Stomach (tissue), 9 donors: ENCODE data around the gene EBF3. TPM values are rescaled to one million over a fixed set of nuclear protein-coding genes. Genes with fewer than 3 reads are reported as not detected.

ENCODE experiments used
- DNase-seq, 2 donors: peaks; one replicate each; pipeline versions ENCODE4 v3.0.0 to v3.0.0-alpha.2; 2013 to 2019
- H3K27ac ChIP-seq, 5 donors: fragments of 200-600 bp in 4 of 5; sonication (generic) in 4 of 5; one replicate each; pipeline ENCODE4 v1.5.1; 2013 to 2019; ENCODE audit warnings: mild to moderate bottlenecking in 1 of 5, moderate library complexity in 1 of 5
- H3K27me3 ChIP-seq, 3 donors: fragments of 200-600 bp; sonication (generic); one replicate each; pipeline ENCODE4 v1.5.1; 2017 to 2019; ENCODE audit warnings: mixed run types in 1 of 3
- H3K36me3 ChIP-seq, 4 donors: fragments of 200-600 bp; sonication (generic); 1 replicate in 3 of 4; 2 replicates in 1 of 4; pipeline ENCODE4 v1.5.1; 2016 to 2019
- H3K4me1 ChIP-seq, 4 donors: fragments of 200-600 bp; sonication (generic); one replicate each; pipeline ENCODE4 v1.5.1; 2016 to 2019
- H3K4me3 ChIP-seq, 4 donors: fragments of 200-600 bp; sonication (generic) in 3 of 4; one replicate each; pipeline ENCODE4 v1.5.1; 2016 to 2019; ENCODE audit warnings: mild to moderate bottlenecking in 1 of 4
- H3K9me3 ChIP-seq, 4 donors: fragments of 200-600 bp; sonication (generic); one replicate each; pipeline ENCODE4 v1.5.1; 2016 to 2019
- CTCF ChIP-seq, 7 experiments: fragments of 450-650 bp in 4 of 7; fragments of 200-600 bp in 3 of 7; sonication (generic) in 3 of 7; IDR thresholded peaks; one replicate each; pipeline ENCODE4 v1.5.1; 2016 to 2019; ENCODE audit warnings: antibody characterized with exemption in 7 of 7, control low read depth in 2 of 7, mild to moderate bottlenecking in 1 of 7
- EP300 ChIP-seq: sonication (generic); formaldehyde crosslinking; IDR thresholded peaks from one replicate; pipeline ENCODE4 v1.6.1; 2017; ENCODE audit warnings: antibody characterized with exemption
- POLR2A ChIP-seq, 4 donors: fragments of 450-650 bp; IDR thresholded peaks; one replicate each; pipeline ENCODE4 v1.6.1; 2016; ENCODE audit warnings: antibody characterized with exemption in 4 of 4, control low read depth in 2 of 4, mild to moderate bottlenecking in 1 of 4, moderate library complexity in 1 of 4
- POLR2AphosphoS5 ChIP-seq, 3 donors: sonication (generic); formaldehyde crosslinking; IDR thresholded peaks; one replicate each; pipeline ENCODE4 v1.6.1; 2016; ENCODE audit warnings: antibody characterized with exemption in 3 of 3
- WGBS, 5 donors: extraction: QIAGEN DNeasy Blood & Tissue Kit in 3 of 5; methylation state at CpG; one replicate each; pipeline versions ENCODE4 v1.1.5 to v1.1.7; 2013 to 2018; 5-methylcytosine and 5-hydroxymethylcytosine counted together
- intact Hi-C: fragments of 100-400 bp; cut with DNase I; formaldehyde crosslinking; loops from one replicate; pipeline ENCODE4 v1.15.1; 2023; ENCODE audit warnings: low total_unique reads
- polyA plus RNA-seq, 3 donors: library from polyadenylated mRNA; stranded (reverse); fragments of 200-250 nt; gene quantifications; one replicate each; pipeline ENCODE4 v1.2.3, GENCODE V29; 2013
- total RNA-seq, 5 donors: library from RNA; depleted of rRNA; stranded (reverse); fragments of >200 nt; gene quantifications; one replicate each; pipeline versions ENCODE4 v1.1.0 to v1.2.3, GENCODE V29; 2014 to 2016
- donor health status: healthy with polysubstance abuse.
- donor health status: Bipolar disorder and iron deficiency.
- donor health status: healthy.

Gene EBF3
- total and polyA plus RNA-seq, 8 donors, result 0.19 to 7.3 (median 0.58) TPM; not detected in 3

- no peak overlapping the region for H3K27ac ChIP-seq
- no peaks in the 10 kb centered on the region for H3K9me3 ChIP-seq
- no peak for DNase-seq
- H3K36me3 ChIP-seq, result peaks cover 0 to 13% (median 0%) of the 10 kb centered on the region in 4 donors
- no peak for TF ChIP-seq CTCF (IDR thresholded peaks at IDR 0.05)
- TF ChIP-seq POLR2A (IDR thresholded peaks at IDR 0.05), result no peak
- TF ChIP-seq POLR2AphosphoS5 (IDR thresholded peaks at IDR 0.05), result no peak
- no peak for TF ChIP-seq EP300
- intact Hi-C loops, result no loop called here
- 90 to 97% (median 92%) methylated on average over 12 of the region's 12 CpGs for WGBS, 5 donors
- peaks cover 0 to 12% (median 11%) of the 10 kb centered on the region in 4 donors for H3K4me1 ChIP-seq
- H3K4me3 ChIP-seq, result no peak overlapping the region
- no peaks in the 10 kb centered on the region for H3K27me3 ChIP-seq
Measured at GRCh38 chr10:129843702-129844101, 120.4 kb downstream of the EBF3 start.

- Histone ChIP-seq H3K4me3 (no peak overlapping the region), H3K36me3 (peaks cover 0 to 16% (median 0%) of the 10 kb centered on the region in 4 donors), H3K27me3 (no peaks in the 10 kb centered on the region), H3K27ac (no peak overlapping the region), H3K4me1 (peaks cover 0 to 9% (median 9%) of the 10 kb centered on the region in 4 donors), H3K9me3 (no peaks in the 10 kb centered on the region)
- intact Hi-C loops, result no loop called here
- no peak for TF ChIP-seq CTCF (IDR thresholded peaks at IDR 0.05)
- no peak for TF ChIP-seq EP300
- TF ChIP-seq POLR2A (IDR thresholded peaks at IDR 0.05), result no peak
- 88 to 92% (median 89%) methylated on average over 22 of the region's 22 CpGs for WGBS, 5 donors
- no peak for DNase-seq
Measured at GRCh38 chr10:129843131-129843541, 120.9 kb downstream of the EBF3 start.

GRCh38 chr10:129842031-129842430 is 122.0 kb downstream of the EBF3 start:
- Histone ChIP-seq H3K4me1 (peaks cover 0 to 2% (median 0%) of the 10 kb centered on the region in 4 donors), H3K27ac (no peak overlapping the region), H3K27me3 (no peaks in the 10 kb centered on the region), H3K36me3 (peaks cover 0 to 22% (median 0%) of the 10 kb centered on the region in 4 donors), H3K9me3 (no peaks in the 10 kb centered on the region), H3K4me3 (no peak overlapping the region)
- TF ChIP-seq POLR2AphosphoS5 (IDR thresholded peaks at IDR 0.05) (no peak), POLR2A (IDR thresholded peaks at IDR 0.05) (no peak), CTCF (IDR thresholded peaks at IDR 0.05) (no peak), EP300 (no peak)
- intact Hi-C loops, result no loop called here
- 89 to 96% (median 94%) methylated on average over 19 to 21 of the region's 21 CpGs for WGBS, 5 donors
- no peak for DNase-seq

GRCh38 chr10:129841590-129841989 is 122.5 kb downstream of the EBF3 start:
- intact Hi-C loops, result no loop called here
- Histone ChIP-seq H3K27ac (no peak overlapping the region), H3K4me1 (no peaks in the 10 kb centered on the region), H3K4me3 (no peak overlapping the region), H3K27me3 (no peaks in the 10 kb centered on the region), H3K9me3 (no peaks in the 10 kb centered on the region), H3K36me3 (peaks cover 0 to 22% (median 0%) of the 10 kb centered on the region in 4 donors)
- DNase-seq, result no peak
- 81 to 95% (median 93%) methylated on average over 9 of the region's 9 CpGs for WGBS, 5 donors
- TF ChIP-seq POLR2A (IDR thresholded peaks at IDR 0.05) (no peak), POLR2AphosphoS5 (IDR thresholded peaks at IDR 0.05) (no peak)

- 93 to 95% (median 94%) methylated on average over 16 of the region's 16 CpGs for WGBS, 5 donors
- DNase-seq, result no peak
Measured at GRCh38 chr10:129841071-129841470, 123.0 kb downstream of the EBF3 start.

More at GRCh38 chr10:129841071-129841470, 123.0 kb downstream of the EBF3 start:
- Histone ChIP-seq H3K9me3 (no peaks in the 10 kb centered on the region), H3K4me3 (no peak overlapping the region), H3K36me3 (peaks cover 0 to 22% (median 0%) of the 10 kb centered on the region in 4 donors), H3K27me3 (no peaks in the 10 kb centered on the region), H3K27ac (no peak overlapping the region), H3K4me1 (no peaks in the 10 kb centered on the region)
- intact Hi-C loops, result no loop called here
- TF ChIP-seq POLR2A (IDR thresholded peaks at IDR 0.05), result no peak
- TF ChIP-seq CTCF (IDR thresholded peaks at IDR 0.05), result no peak
- TF ChIP-seq POLR2AphosphoS5 (IDR thresholded peaks at IDR 0.05), result no peak
- TF ChIP-seq EP300, result no peak
